GM19397 (cell line): ENCODE measurements around the gene YJEFN3.

Source experiments
- ATAC-seq: cut with Tn5 transposase; IDR thresholded peaks from one replicate; pipeline ENCODE4 v1.9.1; 2021; ENCODE audit warnings: mild to moderate bottlenecking, moderate library complexity; ENCODE audit not compliant: unreplicated experiment

Gene YJEFN3

DNA sequence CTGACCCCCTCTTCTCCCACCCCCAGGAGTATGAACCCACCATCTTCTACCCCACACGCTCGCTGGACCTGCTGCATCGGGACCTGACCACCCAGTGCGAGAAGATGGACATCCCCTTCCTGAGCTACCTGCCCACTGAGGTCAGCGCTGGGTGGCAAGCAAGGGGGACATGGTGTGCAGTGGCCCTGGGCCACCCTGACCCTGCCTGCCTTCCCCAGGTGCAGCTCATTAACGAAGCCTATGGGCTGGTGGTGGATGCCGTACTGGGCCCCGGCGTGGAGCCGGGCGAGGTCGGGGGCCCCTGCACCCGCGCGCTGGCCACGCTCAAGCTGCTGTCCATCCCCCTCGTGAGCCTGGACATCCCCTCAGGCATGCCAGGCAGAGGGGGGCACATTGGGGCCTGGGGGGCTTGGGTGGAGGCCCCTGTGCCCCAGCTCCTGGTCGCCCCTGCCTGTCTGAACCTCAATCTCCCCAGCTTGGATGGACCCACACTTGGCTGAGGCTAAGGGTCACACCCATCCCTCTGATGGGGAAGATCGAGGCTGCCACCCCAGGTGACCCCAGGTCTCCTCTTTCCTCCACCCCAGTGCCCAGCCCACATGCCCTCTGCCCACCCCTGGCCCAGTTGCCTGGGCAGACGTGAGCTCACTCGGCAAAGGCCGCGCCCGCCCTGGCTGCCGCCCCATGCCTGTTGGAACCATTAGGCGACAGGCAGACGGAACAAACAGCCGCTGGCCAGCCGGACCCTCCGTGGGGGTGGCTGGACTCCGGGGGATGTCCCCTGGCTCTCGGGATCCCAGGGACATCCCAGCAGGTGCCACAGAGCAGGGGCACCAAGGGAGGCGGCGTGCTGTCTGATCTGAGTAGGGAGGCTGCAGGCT lies 6.8 kb downstream of the YJEFN3 start:
- no peak for ATAC-seq

DNA sequence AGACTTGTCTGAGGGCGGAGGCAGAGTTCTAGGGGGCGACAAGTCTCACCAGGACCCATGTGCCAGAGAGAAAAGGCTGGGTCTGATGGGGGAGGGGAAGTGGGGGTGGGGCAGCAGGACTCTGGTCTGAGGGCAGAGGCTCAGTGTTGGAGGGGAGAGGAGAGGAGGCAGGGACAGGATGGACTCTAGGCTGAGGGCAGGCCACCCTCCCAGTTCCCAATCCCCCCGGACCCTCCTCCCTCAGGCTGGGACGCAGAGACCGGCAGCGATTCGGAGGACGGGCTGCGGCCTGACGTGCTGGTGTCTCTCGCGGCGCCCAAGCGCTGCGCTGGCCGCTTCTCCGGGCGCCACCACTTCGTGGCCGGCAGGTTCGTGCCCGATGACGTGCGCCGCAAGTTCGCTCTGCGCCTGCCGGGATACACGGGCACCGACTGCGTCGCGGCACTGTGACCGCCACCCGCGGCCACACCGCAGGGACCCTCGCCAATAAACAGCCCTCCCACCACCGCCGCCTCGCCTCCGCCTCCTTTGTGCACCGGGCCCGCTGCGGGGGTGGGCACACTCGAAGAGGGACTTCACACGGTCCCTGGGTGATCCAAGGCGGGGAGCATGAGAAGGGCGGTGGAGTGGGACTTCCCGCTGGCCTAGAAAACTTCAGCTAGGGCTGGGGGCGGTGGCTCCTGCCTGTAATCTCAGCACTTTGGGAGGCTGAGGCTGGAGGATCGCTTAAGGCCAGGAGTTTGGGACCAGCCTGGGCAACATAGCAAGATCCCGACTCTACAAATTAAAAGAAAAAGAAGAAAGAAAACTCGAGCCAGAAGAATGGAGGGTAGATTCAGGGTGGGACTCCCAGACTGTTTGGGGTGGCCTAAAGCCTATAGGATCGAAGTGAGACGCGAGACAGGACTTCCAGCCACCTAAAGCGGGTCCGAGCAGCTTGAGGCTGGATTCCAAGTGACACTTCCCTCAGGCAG lies 8.7 kb downstream of the YJEFN3 start:
- no peak for ATAC-seq

DNA sequence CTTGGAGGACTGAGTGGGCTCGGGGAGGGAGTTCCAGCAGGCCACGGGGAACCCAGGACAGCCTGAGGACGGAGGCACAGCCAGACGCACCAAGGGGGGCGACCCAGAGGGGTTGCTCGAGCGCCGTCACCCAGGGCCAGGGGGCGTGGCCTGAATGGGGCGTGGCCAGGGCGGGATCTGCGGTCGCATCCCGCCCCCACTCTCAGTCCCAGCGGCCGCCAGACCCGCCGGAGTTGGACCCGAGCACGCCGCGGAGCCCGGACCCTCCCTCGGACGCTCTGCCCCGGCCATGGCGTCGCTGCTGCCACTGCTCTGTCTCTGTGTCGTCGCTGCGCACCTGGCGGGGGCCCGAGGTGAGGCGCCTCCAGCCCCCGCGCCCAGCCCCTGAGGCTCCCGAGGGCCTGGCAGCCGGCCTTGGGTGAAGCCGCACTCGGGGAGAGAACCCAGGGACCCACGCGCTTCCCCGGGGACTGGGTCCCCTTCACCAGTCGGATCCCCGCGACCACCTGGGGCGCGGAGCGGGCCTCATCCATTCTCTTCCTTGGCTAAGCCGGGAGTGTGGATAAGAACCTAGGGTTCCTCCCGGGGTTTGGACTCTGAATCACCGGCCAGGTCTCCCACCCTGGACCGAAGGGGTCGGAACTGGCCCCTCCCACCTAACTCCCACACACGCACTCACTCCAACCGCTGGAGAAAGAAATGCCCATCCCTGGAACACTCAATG lies 9.5 kb downstream of the YJEFN3 start, which contains the start of gene CILP2:
TSS of gene CILP2 (plus strand) at position 205 of the 724 bp plus-strand sequence. CDS start at position 290, 85 bp downstream.
- ATAC-seq, result no peak

DNA sequence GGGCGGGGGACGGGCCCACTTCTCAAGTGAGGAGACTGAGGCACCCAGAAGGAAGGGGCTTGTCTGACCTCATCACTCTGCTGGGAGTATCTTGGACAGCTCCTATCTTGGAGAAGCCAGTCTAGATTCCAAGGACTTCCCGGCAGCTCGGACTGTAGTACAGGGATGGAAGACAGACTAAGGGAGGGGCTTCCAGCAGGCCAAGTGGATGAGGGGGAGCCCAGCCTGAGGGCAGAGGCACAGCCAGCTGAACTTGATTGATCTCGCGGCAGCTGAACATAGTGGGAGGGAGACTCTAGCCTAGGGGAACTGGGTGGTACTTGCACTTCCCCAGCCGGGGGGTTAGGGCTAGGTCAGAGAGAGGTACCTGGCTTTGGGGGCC lies 10.1 kb downstream of the YJEFN3 start:
- ATAC-seq, result no peak

DNA sequence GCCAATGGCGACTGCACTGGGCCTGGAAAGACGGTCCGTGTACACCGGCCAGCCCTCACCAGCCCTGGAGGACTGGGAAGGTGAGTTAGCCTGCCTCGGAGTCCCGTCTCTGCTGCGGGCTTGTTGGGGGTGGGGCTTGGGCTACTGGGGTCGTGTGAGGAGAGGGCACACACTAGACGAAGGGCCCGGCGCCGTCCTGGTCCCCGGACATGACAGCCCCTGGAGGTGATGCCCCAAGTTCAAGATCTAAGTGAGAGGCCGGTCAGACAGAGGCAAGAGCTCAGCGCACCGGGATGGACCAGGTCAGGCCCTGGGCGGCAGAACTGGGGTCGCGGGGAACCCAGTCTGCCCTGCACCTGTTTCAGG lies 11.0 kb downstream of the YJEFN3 start:
- ATAC-seq, result no peak

DNA sequence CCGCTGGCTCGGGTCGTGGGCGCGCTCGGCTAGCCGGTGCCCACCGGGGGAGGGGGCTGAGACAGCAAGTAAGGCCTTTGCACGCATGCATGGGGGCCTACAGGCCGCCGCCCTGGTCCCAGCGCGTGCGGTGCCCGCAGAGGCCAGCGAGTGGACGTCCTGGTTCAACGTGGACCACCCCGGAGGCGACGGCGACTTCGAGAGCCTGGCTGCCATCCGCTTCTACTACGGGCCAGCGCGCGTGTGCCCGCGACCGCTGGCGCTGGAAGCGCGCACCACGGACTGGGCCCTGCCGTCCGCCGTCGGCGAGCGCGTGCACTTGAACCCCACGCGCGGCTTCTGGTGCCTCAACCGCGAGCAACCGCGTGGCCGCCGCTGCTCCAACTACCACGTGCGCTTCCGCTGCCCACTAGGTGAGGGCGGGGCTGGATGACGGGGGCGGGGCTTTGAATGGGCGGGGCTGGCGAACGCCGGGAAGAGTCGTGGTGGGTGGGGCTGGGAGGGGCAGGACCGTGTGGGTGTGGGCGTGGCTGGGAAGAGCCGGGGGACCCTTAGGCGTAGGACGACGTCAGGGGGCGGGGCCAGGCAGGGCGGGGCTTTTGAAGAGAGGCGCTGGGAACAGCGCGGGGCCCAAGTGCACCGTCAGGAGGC lies 11.5 kb downstream of the YJEFN3 start:
- no peak for ATAC-seq

DNA sequence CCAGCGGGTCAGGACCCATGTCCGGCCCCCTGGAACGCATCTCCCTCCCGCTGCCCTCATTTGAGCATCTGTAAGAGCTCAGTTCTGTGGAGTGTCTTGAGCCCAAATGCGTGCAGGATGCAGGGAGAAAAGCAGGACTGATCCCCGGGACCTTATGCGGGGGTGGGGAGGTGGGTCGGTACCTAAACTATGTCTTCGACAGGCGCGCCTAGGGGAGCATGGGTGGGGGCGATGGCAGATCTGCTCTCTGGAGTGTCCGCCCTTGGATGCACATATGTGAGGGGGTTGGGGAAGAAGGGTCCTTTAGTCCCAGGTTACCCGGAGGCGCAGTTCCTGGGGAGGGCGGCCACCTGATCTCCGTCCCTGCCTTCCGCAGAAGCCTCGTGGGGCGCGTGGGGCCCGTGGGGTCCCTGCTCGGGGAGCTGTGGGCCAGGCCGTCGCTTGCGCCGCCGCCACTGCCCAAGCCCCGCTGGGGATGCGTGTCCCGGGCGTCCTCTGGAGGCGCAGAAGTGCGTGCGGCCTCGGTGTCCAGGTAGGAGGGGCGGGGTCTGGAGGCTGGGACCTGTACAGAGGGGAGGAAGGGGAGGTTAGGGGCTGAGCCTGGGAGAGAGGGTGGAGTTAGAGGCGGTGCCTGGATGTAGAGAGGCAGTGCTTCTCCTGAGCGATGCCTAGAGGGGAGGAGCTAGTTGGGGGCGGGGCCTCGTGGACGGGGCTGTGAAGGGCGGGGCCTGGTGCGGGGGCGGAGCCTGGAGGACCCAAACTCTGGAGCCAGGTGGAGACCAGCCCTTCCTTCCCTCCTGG lies 12.2 kb downstream of the YJEFN3 start:
- ATAC-seq, result peak; percentile 64

DNA sequence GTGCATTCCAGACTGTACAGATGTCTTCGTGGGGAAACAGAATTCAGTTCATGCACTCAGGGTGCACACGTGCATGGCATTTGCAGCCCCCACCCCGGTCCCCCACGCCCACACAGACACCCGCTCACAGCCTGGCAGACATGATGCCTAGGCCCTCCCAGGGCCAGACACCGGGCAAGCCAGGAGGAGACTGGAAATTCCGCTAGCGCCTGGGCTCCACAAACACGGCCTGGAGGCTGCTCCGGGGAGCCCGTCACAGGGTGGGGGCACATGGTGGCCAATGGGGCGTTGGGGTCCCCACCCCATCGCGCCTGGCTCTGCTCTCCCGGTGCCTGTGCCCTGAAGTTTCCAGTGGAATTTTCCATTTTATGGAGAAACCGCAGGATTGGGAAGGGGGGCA lies 12.9 kb downstream of the YJEFN3 start:
- ATAC-seq, result no peak

DNA sequence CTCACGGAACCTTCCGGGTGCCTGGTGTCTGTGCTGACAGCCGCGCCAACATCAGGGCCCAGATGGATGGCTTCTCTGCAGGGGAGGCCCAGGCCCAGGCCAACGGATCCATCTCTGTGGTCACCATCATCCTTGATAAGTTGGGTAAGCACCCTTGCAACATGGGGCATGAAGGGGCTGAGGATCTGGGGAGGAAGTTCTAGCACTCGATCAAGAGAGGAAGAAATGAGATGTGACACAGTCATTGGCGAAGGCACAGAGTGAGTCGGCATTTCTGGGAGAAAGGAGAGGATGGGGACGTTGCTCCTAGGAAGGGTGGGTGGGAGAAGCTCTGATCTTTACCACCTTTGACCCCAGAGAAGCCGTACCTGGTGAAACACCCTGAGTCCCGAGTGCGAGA lies 13.8 kb downstream of the YJEFN3 start:
- no peak for ATAC-seq

DNA sequence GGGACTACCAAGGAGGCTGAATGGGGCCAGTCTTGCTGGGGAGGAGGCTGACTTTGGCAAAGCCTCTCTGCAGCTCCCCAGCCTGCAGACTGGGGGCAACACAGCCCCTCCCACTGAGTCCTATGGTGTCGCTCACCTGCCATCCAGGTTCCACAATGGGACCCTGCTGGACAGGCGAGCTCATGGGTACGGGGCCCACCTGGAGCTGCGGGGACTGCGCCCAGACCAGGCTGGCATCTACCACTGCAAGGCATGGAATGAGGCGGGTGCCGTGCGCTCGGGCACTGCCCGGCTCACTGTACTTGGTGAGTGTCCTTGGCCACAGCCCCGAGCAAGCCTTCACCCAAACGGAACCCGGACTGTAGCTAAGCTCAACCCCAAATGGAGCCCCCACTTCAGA lies 14.4 kb downstream of the YJEFN3 start:
- no peak for ATAC-seq

DNA sequence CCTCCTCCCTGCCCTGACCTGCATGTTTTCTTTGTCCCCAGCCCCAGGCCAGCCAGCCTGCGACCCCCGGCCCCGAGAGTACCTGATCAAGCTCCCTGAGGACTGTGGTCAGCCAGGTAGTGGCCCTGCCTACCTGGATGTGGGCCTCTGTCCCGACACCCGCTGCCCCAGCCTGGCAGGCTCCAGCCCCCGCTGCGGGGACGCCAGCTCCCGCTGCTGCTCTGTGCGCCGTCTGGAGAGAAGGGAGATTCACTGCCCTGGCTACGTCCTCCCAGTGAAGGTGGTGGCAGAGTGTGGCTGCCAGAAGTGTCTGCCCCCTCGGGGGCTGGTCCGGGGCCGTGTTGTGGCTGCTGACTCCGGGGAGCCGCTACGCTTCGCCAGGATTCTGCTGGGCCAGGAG lies 14.9 kb downstream of the YJEFN3 start:
- no peak for ATAC-seq

DNA sequence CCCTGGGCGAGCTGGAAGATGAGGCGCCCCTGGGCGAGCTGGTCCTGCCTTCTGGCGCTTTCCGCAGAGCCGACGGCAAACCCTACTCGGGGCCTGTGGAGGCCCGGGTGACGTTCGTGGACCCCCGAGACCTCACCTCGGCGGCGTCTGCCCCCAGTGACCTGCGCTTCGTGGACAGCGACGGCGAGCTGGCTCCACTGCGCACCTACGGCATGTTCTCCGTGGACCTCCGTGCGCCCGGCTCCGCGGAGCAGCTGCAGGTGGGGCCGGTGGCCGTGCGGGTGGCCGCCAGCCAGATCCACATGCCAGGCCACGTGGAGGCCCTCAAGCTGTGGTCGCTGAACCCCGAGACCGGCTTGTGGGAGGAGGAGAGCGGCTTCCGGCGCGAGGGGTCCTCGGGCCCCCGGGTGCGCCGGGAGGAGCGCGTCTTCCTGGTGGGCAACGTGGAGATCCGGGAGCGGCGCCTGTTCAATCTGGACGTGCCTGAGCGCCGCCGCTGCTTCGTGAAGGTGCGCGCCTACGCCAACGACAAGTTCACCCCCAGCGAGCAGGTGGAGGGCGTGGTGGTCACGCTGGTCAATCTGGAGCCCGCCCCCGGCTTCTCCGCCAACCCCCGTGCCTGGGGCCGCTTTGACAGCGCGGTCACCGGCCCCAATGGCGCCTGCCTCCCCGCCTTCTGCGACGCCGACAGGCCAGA lies 15.7 kb downstream of the YJEFN3 start:
- no peak for ATAC-seq

DNA sequence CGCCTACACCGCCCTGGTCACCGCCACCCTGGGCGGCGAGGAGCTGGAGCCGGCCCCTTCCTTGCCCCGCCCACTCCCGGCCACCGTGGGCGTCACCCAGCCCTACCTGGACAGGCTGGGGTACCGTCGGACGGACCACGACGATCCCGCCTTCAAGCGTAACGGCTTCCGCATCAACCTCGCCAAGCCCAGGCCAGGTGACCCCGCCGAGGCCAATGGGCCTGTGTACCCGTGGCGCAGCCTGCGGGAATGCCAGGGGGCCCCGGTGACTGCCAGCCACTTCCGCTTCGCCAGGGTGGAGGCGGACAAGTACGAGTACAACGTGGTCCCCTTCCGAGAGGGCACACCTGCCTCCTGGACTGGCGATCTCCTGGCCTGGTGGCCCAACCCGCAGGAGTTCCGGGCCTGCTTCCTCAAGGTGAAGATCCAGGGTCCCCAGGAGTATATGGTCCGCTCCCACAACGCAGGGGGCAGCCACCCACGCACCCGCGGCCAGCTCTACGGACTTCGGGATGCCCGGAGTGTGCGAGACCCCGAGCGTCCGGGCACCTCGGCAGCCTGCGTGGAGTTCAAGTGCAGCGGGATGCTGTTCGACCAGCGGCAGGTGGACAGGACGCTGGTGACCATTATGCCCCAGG lies 16.4 kb downstream of the YJEFN3 start:
- no peak for ATAC-seq

DNA sequence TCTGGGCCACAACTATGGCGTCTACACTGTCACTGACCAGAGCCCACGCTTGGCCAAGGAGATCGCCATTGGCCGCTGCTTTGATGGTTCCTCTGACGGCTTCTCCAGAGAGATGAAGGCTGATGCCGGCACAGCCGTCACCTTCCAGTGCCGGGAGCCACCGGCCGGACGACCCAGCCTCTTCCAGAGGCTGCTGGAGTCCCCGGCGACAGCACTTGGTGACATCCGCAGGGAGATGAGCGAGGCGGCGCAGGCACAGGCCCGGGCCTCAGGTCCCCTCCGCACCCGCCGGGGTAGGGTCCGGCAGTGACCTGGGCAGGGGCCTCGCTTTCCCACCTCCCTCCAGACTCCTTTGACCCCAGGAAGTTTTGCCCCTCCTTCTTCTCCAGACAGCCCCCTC lies 17.0 kb downstream of the YJEFN3 start:
- ATAC-seq, result no peak

DNA sequence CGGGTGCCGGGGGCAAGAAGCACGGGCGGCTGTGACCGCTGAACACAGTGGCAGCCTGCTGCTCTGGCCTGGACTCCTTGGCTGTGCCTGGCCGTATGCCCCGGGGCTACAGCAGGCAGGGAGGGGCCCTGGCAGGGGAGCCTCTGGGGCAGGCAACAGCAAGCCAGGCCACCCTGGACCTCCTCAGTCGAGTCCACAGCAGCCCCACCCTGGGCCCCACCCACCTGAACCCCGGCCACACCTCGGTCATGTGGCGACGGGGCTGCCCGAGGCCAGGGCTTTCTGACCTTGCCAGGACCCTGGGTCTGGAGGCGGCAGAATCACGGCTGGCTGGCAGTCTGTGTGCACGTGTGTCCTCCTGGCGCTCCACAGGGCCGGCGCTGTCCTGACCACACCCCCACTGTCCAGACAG lies 18.0 kb downstream of the YJEFN3 start:
- ATAC-seq, result no peak

DNA sequence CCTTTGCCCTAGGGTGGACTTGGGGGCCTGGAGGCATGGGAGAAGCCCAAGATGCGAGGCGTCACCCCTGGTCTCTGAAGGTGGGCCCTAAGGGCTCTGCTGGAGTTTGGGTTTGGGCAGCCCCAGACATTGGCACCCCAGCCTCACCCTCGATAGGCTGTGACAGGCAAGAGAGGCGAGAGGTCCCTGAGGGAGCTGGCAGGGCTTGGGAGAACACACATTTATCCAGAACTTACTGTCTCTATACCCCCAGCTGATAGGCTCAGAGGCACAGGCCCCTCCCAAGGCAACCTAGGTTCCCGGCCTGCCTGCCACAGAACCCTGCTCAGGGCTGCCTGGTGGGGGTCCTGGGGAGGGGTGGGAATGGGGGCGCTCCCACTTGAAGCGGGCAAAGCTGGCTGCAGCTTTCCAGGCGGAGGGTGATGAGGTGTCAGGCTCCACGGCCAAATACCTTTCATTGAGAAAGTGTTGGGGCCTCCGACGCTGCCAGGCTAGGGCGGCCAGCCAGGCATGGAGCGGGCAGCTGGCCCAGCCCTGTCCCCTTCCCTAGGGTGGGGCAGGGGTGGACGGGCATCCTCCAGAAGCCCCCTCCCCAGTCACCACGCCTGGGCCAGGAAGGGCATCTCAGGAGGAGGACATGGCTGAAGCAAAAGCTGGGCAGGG lies 19.1 kb downstream of the YJEFN3 start:
- ATAC-seq, result no peak

DNA sequence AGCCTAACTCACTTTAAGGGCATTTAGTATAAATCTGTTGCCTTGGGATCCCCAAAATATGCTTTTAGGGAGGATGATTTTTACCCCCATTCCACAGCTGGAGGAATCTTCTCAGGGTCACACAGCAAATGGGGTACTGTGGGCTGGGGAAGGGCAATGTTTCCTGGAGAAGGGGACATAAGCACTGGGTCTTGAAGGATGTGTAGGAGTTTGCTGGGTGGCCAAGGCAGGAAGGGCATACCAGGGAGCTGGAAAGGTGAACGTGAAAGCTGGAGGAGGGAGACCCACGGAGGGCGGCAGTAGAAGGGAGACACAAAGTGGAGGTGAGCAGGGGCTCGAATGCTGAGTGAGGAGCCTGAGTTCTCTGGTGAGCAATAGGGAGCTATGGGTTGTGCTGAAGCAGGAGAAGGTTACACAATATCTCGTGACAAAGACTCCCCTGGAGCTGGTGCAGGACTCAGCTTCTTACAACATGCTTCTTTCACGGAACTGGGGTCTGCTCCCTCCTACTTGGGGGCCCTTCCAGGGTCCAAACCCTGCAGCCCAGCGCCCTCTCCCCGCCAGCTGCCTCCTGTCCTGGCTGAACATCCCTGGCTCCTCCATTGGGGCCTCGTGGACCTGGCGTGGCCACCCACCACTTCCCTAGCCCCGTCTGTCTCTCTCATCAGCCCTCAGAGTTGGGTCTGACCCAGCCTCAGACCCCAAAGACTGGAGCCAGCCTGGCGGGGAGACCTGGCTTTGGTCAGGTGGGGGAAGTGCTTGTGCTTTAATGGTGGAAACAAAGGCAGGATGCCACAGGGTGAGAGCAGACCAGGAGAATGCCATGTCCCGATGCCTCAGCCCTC lies 20.4 kb downstream of the YJEFN3 start:
- no peak for ATAC-seq
